ENCODE data around the gene TMEM267. TPM values are rescaled to one million over a fixed set of nuclear protein-coding genes. Genes with fewer than 3 reads are reported as not detected.
A peak's percentile ranks its signal among the peaks of the same experiment; 100 is the strongest.

TMEM267 gene
- total RNA-seq, 4 donors from 2014 or later, result 0.60 to 11.5 (median 7.3) TPM

DNA sequence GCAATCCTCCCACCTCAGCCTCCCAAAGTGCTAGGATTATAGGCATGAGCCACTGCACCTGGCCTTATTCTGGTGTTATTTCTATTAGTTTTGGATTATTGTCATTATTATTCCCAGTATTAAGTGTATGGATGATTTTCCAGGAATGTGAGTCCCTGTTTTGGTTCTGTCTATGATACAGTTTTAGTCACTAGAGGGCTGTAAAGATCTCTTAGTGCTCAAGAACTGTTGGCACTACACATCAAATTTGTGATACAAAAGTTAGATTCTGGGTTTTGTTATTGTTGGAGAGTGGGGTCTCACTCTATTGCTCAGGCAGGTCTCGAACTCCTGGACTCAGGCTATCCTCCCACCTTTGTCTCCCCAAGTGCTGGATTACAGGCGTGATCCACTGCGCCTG, 83.6 kb downstream of the TMEM267 start:
- 88% methylated on average over 3 of the region's 3 CpGs; no CpG with 5 or more reads in 1 of the 2 donors for WGBS, 2 donors (ENCODE audit: low coverage in 1 of 2)
- TF ChIP-seq EP300 (IDR thresholded peaks at IDR 0.05; ENCODE audit: low read depth) (no peak), POLR2A (IDR thresholded peaks at IDR 0.05) (no peak), POLR2AphosphoS5 (IDR thresholded peaks at IDR 0.05) (no peak)
- H3K27me3 ChIP-seq, result no peaks in the 10 kb centered on the region
- H3K27ac ChIP-seq, result no peak overlapping the region
- H3K4me3 ChIP-seq, result no peak overlapping the region
- in situ Hi-C loops (cut with MboI; ENCODE audit: low pct_ligation_motif_present in 1 of 4, low pct_unique_long_range_greater_than_20kb in 1 of 4, low sequenced_read_pairs in 3 of 4), result no loop called here
- intact Hi-C loops (cut with DNase I; ENCODE audit: low total_unique reads), result no loop called here
- DNase-seq, result no peak
- no peaks in the 10 kb centered on the region for H3K9me3 ChIP-seq
- peaks cover 0 to 8% (median 3%) of the 10 kb centered on the region in 4 donors for H3K4me1 ChIP-seq
- H3K36me3 ChIP-seq, result no peaks in the 10 kb centered on the region

DNA sequence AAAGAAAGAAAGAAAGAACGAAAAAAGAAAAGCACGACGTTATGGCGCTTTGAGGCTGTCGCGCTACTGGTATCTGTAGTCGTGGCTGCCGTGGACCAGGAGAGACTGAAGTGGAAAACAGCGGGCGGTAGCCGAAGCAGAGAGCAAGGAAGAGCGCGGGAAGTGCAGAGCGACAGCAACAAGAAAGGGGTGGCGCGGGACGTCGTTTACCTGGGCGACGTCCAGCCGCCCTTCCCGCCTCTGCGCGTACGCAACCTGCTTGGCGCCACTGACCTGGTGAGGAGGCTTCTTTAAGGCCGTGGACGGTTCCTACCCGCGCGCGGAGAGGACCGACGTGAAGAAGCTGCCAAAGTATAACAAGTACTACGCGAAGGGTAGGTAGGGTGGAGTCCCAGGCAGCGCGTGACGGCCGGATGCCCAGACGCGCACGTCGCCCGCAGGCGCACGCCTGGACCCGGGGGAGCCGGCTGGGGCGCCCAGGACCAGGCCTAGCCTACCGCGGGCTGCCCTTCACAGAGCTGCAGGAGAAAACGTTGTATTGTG, 86.8 kb downstream of the TMEM267 start:
- peak; percentile 45 for DNase-seq
- H3K4me3 ChIP-seq, result peak overlapping the region in 3 of 4 donors; percentile 27 to 52 (median 40)
- H3K27ac ChIP-seq, result peak overlapping the region in 3 of 4 donors; percentile 49 to 50 (median 49)
- intact Hi-C loops (cut with DNase I; ENCODE audit: low total_unique reads) (loop anchor here (10.0 kb wide), 1 partner anchor 292 kb away; no protein-coding TSS in a partner anchor), in situ Hi-C loops (cut with MboI; ENCODE audit: low pct_ligation_motif_present in 1 of 4, low pct_unique_long_range_greater_than_20kb in 1 of 4, low sequenced_read_pairs in 3 of 4) (loop anchor here in 1 of 4 donors (25.0 kb wide), 1 partner anchor 485 kb away; no protein-coding TSS in a partner anchor)
- WGBS, 2 donors (ENCODE audit: low coverage in 1 of 2), result 5 to 23% methylated on average over 31 to 53 of the region's 53 CpGs
- no peaks in the 10 kb centered on the region for H3K36me3 ChIP-seq
- no peaks in the 10 kb centered on the region for H3K9me3 ChIP-seq
- TF ChIP-seq, protein P1, sequence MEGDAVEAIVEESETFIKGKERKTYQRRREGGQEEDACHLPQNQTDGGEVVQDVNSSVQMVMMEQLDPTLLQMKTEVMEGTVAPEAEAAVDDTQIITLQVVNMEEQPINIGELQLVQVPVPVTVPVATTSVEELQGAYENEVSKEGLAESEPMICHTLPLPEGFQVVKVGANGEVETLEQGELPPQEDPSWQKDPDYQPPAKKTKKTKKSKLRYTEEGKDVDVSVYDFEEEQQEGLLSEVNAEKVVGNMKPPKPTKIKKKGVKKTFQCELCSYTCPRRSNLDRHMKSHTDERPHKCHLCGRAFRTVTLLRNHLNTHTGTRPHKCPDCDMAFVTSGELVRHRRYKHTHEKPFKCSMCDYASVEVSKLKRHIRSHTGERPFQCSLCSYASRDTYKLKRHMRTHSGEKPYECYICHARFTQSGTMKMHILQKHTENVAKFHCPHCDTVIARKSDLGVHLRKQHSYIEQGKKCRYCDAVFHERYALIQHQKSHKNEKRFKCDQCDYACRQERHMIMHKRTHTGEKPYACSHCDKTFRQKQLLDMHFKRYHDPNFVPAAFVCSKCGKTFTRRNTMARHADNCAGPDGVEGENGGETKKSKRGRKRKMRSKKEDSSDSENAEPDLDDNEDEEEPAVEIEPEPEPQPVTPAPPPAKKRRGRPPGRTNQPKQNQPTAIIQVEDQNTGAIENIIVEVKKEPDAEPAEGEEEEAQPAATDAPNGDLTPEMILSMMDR (IDR thresholded peaks at IDR 0.05), result no peak
- TF ChIP-seq EP300 (IDR thresholded peaks at IDR 0.05; ENCODE audit: low read depth) (no peak), POLR2AphosphoS5 (IDR thresholded peaks at IDR 0.05) (peak in 1 of 3 donors; percentile 31), POLR2A (IDR thresholded peaks at IDR 0.05) (peak; percentile 16)
- H3K4me1 ChIP-seq, result peaks cover 0 to 8% (median 3%) of the 10 kb centered on the region in 4 donors
- no peaks in the 10 kb centered on the region for H3K27me3 ChIP-seq

Other genes with a start within 250 kb of the TMEM267 start
- 10 to 100 TPM; 16.9 to 51.4 (median 41.8) TPM for gene HMGCS1, start 170.5 kb downstream of the TMEM267 start, total RNA-seq
- 100 to 1,000 TPM in 2 of 4 donors, 10 to 100 TPM in 2; 17.1 to 115 (median 86.4) TPM for gene CCL28, start 71.5 kb downstream of the TMEM267 start, total RNA-seq
- gene C5orf34, start 31.3 kb upstream of the TMEM267 start, total RNA-seq, result 1 to 10 TPM in 2 of 4 donors, under 1 TPM in 1, not detected in 1; 0.55 to 4.0 (median 3.2) TPM
- gene PAIP1, start 73.2 kb upstream of the TMEM267 start, total RNA-seq, result 10 to 100 TPM; 17.1 to 61.4 (median 46.3) TPM
- gene NNT, start 119.3 kb upstream of the TMEM267 start, total RNA-seq, result 10 to 100 TPM; 21.9 to 93.0 (median 48.8) TPM

Data from transverse colon (tissue), 4 donors.